GM10248 (cell line): ENCODE results near the gene MCF2L.
A peak's percentile ranks its signal among the peaks of the same experiment; 100 is the strongest.
"Not testable (repeated sequence)": the region's sequence is repeated elsewhere in the genome, so short reads cannot be mapped to it uniquely, and the experiment has no call there.

Experiments
- CTCF ChIA-PET: fragments of 300-600 bp; sonication (Branson Sonifier 250); formaldehyde crosslinking; extraction: SDS; loops from one replicate; lab custom pipeline; 2021; ENCODE audit warnings: antibody characterized with exemption; lab: Yijun Ruan, JAX
- POLR2A ChIA-PET: fragments of 350-650 bp; sonication (Branson Sonifier 250); formaldehyde crosslinking; extraction: SDS; loops from one replicate; lab custom pipeline; 2020; ENCODE audit warnings: antibody characterized with exemption; lab: Yijun Ruan, JAX
- DNase-seq: peaks from one replicate; pipeline ENCODE4 v3.0.0; 2012; ENCODE audit errors: extremely low spot score
- CTCF ChIP-seq: IDR thresholded peaks from 2 replicates; pipeline ENCODE4 v1.5.1; 2012; ENCODE audit warnings: mild to moderate bottlenecking, low read depth; ENCODE audit errors: extremely low read depth, missing control alignments, control extremely low read depth

MCF2L gene

GRCh38 chr13:112941765-112942164 is 27.2 kb upstream of the MCF2L start:
- CTCF ChIA-PET, result interaction anchor here (3.5 kb wide), 1 partner anchor 452 kb away, joined by 48 read pairs; no protein-coding TSS in a partner anchor
- DNase-seq, POLR2A ChIA-PET: not testable (repeated sequence)
- peak; percentile 20 for TF ChIP-seq CTCF

- DNase-seq, result peak; percentile 92
- ChIA-PET CTCF (interaction anchor here (0.6 to 3.5 kb wide), 20 partner anchors 8 to 619 kb away, joined by 3 to 48 read pairs (median 4); no protein-coding TSS in a partner anchor), POLR2A (no interaction called here)
- TF ChIP-seq CTCF, result peak; percentile 98
Measured at GRCh38 chr13:112942689-112943308, 26.2 kb upstream of the MCF2L start.

- TF ChIP-seq CTCF, result no peak
- ChIA-PET CTCF (interaction anchor here (0.6 to 3.5 kb wide), 21 partner anchors 7 to 618 kb away, joined by 3 to 48 read pairs (median 4); no protein-coding TSS in a partner anchor), POLR2A (no interaction called here)
- DNase-seq, result peak; percentile 58
Measured at GRCh38 chr13:112943309-112944125, 25.5 kb upstream of the MCF2L start.

- ChIA-PET CTCF (no interaction called here), POLR2A (no interaction called here)
- no peak for DNase-seq
- no peak for TF ChIP-seq CTCF
Measured at GRCh38 chr13:112947796-112948195, 21.2 kb upstream of the MCF2L start.

GRCh38 chr13:112951674-112952371 is 17.2 kb upstream of the MCF2L start:
- POLR2A ChIA-PET, result no interaction called here
- no peak for DNase-seq
- CTCF ChIA-PET, result interaction anchor here (1.2 kb wide), 1 partner anchor 9 kb away, joined by 3 read pairs; no protein-coding TSS in a partner anchor
- TF ChIP-seq CTCF, result no peak
